AG08395 (cell line): ENCODE results near the gene ATP5PD.

Experiments
- DNase-seq: peaks from one replicate; pipeline ENCODE4 v3.0.0; 2012; ENCODE audit warnings: mixed read lengths, low spot score

Gene ATP5PD

DNA sequence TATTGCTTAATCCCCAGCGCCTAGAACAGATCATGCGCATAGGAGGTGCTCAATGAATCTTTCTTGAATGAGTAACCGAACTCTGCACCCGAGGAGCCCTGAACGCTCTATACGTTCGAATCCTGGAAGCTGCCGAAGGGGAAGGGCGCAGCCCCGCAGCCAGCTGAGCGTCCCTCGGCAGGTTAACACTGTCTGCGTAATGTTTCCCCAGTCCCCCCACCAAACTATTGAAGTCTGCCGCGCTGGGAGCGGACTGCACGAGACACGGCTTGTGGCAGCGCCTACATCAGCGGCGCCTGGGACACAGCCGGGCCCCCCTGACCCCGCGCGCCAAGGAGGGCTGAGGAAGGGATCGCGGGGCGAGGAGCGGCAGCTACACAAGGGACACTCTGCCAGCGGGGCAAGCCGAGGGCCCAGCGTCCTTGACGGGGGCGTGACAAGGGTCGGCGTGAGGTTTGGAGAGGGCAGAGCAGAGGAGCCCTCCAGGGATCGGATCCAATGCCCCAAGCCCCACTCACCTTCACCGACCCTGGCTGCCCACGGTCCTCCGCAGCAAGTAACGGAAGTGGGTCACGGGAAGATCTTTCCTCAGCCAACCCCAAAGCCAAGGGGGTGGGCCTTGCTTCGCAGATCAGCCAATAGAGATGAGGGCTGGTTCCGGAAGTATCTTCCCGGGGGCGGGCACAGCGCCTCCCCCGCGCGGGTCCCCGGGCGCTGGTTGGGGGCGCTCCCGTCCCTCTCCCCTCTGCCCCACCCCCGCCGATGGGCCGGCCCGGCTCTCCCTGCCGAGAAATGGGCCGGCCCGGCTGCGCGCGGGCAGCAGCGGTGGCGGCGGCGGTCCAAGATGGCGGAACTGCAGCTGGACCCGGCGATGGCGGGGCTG is at the start of gene ATP5PD, which contains the start of gene KCTD2:
Gene ATP5PD (minus strand): TSS at position 563 of the 883 bp plus-strand sequence. CDS start 4,319 bp downstream, outside the sequence.
Gene KCTD2 (plus strand): TSS at position 819 of the 883 bp plus-strand sequence. CDS start 26 bp downstream, at position 845.
- DNase-seq: peak; percentile 98

GRCh38 chr17:75096082-75096625 is 49.4 kb upstream of the ATP5PD start:
- peak; percentile 78 for DNase-seq

GRCh38 chr17:75094871-75095399 is 48.2 kb upstream of the ATP5PD start:
- no peak for DNase-seq

DNA sequence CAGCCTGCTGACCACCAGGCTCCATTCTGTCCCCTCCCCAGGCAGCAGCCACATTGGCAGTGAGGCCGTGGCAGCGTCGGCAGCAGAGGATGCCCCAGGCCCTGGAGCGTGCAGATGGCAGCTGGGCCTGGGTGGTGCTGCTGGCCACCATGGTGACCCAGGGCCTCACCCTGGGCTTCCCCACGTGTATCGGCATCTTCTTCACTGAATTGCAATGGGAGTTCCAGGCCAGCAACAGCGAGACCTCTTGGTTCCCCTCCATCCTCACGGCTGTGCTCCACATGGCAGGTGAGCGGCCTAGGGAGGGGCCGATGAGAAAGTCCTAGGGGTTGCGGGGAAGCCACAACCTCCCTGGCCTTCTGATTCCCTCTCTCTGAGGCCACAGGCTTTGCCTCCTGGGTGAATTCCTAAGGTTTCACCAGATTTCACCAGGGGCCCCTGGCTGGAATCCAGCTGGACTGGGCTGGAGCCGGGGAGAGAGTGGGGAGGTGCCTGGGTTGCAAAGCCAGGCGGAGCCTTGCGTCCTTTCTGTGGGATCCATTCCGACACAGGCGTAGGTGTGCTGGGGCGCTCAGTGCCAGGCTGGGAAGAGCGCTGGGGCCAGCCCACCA is 46.9 kb upstream of the ATP5PD start:
- DNase-seq: no peak

- no peak for DNase-seq
These were observed 45.1 kb upstream of the ATP5PD start for GRCh38 chr17:75091855-75092327.

GRCh38 chr17:75090871-75091854 is 44.4 kb upstream of the ATP5PD start:
- DNase-seq: no peak

DNA sequence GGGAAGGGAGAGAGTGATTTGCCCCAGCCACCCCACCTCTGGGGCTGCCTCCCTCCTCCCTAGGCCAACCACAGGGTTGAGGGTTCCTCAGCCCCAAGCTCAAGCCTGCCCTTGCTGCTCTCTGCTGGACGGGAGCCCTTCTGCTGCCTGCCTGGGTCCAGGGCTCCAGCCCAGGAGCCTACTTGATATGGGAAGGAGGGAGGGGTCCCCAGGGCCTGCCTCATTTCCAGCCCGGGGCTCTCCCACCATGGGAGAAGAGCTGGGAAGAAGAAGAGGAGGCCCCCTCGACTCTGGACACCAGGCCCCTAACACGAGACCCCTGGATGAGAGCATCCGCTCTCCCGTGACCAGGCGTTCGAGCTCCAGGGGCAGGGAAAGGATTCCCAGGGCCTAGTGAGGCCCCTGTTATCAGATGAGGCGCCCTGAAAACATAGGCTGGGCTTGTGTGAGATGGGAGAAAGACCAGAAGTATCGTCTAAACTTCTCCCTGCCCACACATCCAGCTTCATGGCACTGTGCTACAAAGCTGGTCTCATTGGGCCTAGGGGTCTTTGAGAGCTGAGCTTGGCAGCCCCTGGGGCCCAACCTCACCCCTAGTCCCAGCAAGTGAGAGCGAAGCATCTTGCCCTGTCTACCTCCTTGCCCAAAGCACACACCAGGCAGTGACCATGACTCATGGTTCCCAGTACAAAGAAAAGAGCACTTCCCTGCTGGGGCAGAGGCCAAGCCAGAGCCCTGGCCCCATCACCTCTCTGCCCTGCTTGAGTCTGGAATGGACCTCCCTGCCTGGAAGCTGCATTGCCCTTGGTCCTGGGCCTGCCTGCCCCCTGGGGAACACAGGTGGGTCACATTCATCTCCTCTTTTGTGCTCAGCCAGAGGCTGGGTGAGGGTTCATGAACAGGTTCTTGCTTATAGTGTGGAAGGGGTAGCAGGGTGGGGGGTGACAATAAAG is 42.0 kb upstream of the ATP5PD start:
- peak; percentile 56 for DNase-seq

DNA sequence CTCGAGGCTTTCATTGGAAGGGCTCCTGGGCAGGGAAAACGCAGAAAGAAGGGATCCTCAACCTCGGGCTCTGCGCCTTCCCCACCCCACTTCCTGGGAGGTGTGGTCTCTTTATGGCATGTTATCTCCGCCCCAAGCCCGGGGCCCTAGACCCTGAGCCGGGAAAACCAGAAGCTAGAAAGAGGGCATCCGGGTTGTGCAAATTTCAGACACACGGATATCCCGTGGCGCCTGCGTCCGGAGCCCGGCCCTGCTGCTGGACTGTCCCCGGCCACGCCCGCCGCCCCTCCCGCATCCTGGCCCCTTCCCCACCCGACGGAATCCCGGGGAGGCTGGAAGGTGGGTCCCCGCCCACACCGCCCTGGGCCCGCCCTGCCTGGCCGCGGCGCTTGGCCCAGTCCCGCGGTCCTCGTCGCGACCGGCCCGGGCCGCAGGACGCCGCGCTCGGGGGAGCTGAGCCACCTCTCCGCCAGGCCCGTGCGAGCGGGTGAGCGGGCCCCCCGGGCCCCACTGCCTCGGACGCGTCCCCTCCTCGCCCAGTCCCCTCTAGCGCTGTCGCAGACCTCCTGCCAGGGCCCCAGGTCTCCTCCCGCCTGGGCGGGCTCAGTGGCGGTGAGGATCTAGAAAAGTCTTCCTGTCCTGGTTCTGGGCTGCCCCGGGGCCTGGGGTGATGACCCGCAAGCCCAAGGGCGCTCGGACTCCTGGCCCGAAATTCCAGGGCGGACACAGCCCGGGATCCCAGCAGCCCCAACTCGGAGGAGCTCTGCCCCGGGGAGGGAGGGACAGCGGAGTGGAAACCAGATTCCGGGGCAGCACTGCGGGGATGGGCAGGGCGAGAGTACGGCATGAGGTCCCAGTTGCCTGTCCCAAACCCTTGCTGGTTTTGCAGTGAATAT is 41.0 kb upstream of the ATP5PD start, which contains the start of gene SLC16A5:
Gene SLC16A5 (plus strand): TSS at position 397 of the 896 bp plus-strand sequence. CDS start 5,683 bp downstream, outside the sequence.
- DNase-seq: peak; percentile 89

DNA sequence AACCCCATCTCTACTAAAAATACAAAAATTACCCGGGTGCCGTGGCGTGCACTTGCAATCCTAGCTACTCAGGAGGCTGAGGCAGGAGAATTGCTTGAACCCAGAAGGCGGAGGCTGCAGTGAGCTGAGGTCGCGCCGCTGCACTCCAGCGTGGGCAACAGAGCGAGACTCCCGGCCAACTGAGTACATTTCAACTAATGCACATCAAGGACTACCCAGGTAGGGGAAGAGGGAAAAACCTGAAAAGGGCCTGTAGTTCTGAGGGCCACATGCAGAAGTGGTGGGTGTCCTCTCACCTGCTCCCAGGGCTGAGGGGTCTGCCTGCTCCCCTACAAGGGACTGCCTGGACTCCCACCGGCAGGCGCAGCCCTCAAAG is 40.4 kb upstream of the ATP5PD start:
- DNase-seq: no peak

GRCh38 chr17:75086496-75087181 is 39.9 kb upstream of the ATP5PD start:
- DNase-seq: no peak

GRCh38 chr17:75084039-75084660 is 37.4 kb upstream of the ATP5PD start:
- DNase-seq: no peak

GRCh38 chr17:75082683-75083082 is 35.9 kb upstream of the ATP5PD start:
- DNase-seq: no peak

DNA sequence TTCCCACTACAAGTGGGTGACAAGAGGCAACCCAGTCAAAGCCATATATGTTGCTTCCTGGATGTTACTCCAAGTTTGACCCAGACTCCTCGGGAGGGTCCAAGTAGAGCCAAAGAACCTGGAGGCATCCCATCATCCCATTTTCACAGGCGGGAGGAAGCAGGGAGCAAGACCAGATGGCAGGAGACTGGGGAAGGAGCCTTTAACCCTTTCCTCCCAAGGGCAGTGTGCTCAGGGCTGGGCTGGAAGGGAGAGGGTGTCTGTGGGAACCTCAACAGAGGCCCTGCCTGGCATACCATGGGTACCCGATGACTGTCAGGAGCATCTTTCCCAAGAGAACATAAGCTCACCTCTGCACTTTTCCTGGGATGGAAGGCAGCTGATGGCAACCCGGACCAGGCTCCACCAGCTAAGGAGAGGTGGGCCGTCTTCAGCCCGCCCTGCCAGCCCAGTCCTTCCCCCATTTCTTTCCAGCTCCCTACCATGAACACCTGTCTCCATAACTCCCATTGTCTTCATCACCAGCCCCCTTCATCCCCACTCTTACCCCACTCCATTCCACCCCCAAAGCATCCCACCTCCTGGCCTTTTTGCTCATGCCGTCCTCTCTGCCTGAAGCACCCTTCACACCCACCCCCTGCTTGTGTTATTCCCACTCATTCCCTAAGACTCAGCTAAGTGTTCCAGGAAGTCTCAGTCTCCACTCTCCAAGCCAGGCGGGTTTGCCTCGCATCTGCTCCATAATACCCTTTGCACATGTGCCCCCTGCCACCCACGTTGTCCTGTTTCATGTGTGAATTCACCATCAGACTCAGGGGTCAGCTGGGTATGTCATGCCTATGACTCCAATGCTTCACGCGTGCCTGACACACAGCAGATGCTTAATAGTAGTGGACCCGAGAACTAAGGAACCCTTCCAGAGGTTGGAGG is 35.1 kb upstream of the ATP5PD start:
- DNase-seq: no peak

- DNase-seq: no peak
These were observed 32.2 kb upstream of the ATP5PD start for GRCh38 chr17:75079023-75079373.

DNA sequence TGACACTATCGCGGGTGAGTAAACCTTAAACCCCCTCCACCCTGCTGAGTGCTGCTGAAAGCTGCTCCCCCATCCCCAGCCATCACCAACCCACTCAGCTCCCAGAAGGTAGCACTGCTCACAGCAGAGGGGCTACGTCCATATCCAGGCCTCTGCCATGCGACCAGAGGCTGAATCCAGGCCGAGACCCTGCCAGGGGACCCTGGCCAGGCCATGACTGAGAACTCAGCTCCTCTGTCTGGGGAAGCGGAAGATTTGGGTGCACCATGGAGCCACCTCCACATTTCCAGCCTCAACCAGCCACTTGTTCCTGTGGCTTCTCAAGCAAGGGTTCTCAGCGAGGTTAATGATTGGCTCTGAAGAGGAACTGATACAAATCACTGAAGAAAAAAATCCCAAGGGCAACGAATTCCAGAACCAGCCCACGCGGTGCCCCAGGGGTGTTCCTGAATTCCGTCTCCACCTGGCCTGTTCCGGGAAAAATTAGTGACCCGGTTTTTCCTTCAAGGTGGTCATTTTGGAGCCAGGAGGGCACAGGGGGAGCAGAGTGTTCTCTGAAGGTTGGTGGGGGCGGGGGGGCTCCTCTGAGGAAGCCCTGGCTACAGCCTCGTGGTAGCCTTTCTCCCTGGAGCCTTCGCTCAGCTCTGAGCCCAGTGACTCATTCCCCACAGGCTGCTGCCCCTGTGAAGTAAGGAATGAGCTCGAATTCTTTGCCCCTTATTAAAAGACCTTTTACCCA is 31.7 kb upstream of the ATP5PD start:
- DNase-seq: peak; percentile 88
